ENCODE results near the gene EMD.

DNA sequence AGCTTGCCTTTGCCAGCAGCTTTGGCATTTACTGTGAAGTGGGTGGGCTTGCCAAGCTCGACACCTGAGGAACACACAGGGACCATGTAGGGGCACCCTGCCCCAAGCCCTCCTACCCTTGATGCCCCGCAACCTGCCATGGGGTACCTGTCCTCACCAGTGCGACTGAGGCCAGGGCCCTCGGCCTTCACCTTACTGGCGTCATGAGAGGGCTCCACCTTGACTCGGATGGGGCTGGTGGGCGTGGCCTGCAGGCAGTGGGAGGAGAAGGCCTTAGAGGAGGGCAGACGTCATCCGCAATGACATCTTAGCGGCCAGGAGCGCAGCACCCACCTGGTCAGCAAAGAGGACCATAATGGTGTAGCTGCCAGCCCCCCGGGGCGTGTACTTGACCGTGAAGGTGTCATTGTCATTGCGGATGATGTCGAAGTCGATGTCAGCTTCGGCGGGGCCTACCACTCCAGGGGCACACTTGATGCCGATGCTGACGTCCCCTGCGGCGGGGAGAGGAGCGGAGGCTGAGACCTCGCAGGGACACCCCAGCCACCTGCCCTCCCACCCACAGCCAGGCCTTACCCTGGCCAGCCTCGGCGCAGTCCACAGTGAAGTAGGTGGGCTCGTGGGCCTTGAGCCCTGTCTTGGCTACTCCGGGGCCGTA, 16.9 kb upstream of the EMD start:
- TF ChIP-seq, protein P1, sequence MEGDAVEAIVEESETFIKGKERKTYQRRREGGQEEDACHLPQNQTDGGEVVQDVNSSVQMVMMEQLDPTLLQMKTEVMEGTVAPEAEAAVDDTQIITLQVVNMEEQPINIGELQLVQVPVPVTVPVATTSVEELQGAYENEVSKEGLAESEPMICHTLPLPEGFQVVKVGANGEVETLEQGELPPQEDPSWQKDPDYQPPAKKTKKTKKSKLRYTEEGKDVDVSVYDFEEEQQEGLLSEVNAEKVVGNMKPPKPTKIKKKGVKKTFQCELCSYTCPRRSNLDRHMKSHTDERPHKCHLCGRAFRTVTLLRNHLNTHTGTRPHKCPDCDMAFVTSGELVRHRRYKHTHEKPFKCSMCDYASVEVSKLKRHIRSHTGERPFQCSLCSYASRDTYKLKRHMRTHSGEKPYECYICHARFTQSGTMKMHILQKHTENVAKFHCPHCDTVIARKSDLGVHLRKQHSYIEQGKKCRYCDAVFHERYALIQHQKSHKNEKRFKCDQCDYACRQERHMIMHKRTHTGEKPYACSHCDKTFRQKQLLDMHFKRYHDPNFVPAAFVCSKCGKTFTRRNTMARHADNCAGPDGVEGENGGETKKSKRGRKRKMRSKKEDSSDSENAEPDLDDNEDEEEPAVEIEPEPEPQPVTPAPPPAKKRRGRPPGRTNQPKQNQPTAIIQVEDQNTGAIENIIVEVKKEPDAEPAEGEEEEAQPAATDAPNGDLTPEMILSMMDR (IDR thresholded peaks at IDR 0.05), result no peak
- TF ChIP-seq ZFX (IDR thresholded peaks at IDR 0.05; ENCODE audit: borderline replicate concordance), result no peak
